IMR-90 (cell line): ENCODE results near the gene LY9. TPM values are rescaled to one million over a fixed set of nuclear protein-coding genes. Genes with fewer than 3 reads are reported as not detected.

Experiments
- ATAC-seq: fragments of 200-7000 bp; cut with Tn5 transposase; 2 replicates; pipeline ENCODE4 v1.9.1; 2020; ENCODE audit warnings: low read depth, mild to moderate bottlenecking, moderate library complexity
- BruUV-seq: library from RNA; stranded (reverse); fragments of 400-500 nt; replicated peaks from 2 replicates; lab custom pipeline; 2021; lab: Mats Ljungman, UMichigan
- CTCF ChIA-PET: fragments of 300-600 bp; formaldehyde crosslinking; extraction: SDS; loops from one replicate; lab custom pipeline; 2021; ENCODE audit warnings: antibody characterized with exemption; lab: Yijun Ruan, JAX
- POLR2A ChIA-PET: fragments of 300-600 bp; sonication (Branson Sonifier 250); formaldehyde crosslinking; loops from one replicate; lab custom pipeline; 2022; ENCODE audit warnings: antibody characterized with exemption; ENCODE audit not compliant: unreplicated experiment; lab: Charles Lee
- DNase-seq: peaks from one replicate; pipeline ENCODE4 v3.0.0; 2013
- H2AFZ ChIP-seq: replicated peaks from 2 replicates; pipeline ENCODE3; 2013; ENCODE audit warnings: low read length, mild to moderate bottlenecking; ENCODE audit not compliant: poor library complexity
- H2AK5ac ChIP-seq: 2 replicates; pipeline ENCODE4 v1.6.1; 2013; ENCODE audit warnings: low read depth, low read length, inconsistent platforms
- H2AK9ac ChIP-seq: replicated peaks from 2 replicates; pipeline ENCODE3; 2013; ENCODE audit warnings: mild to moderate bottlenecking, low read depth, low read length, moderate library complexity; ENCODE audit not compliant: poor library complexity
- H2BK120ac ChIP-seq: 2 replicates; pipeline ENCODE4 v1.6.1; 2013; ENCODE audit warnings: low read depth, low read length, inconsistent platforms
- H2BK15ac ChIP-seq: 3 replicates; pipeline ENCODE4 v1.6.1; 2013; ENCODE audit warnings: low read depth, low read length, inconsistent platforms
- H2BK20ac ChIP-seq: 2 replicates; pipeline ENCODE4 v1.6.1; 2013; ENCODE audit warnings: low read depth, mild to moderate bottlenecking, inconsistent platforms, low read length, moderate library complexity
- H2BK5ac ChIP-seq: 2 replicates; pipeline ENCODE4 v1.6.1; 2013; ENCODE audit warnings: mild to moderate bottlenecking, low read depth, low read length, inconsistent platforms; ENCODE audit not compliant: poor library complexity, severe bottlenecking
- H3K14ac ChIP-seq: replicated peaks from 2 replicates; pipeline ENCODE4 v1.6.1; 2013; ENCODE audit warnings: low read depth, low read length, inconsistent platforms
- H3K18ac ChIP-seq: 2 replicates; pipeline ENCODE4 v1.6.1; 2013; ENCODE audit warnings: low read depth, low read length, control low read depth
- H3K23ac ChIP-seq: 2 replicates; pipeline ENCODE4 v1.6.1; 2013; ENCODE audit warnings: low read depth, low read length, inconsistent platforms
- H3K27ac ChIP-seq: 2 replicates; pipeline ENCODE4 v1.5.1; 2013; ENCODE audit warnings: mild to moderate bottlenecking, control low read depth, low read length; ENCODE audit not compliant: insufficient read depth
- H3K27me3 ChIP-seq: 2 replicates; pipeline ENCODE4 v1.6.1; 2013; ENCODE audit warnings: low read length; ENCODE audit not compliant: control insufficient read depth, insufficient read depth
- H3K36me3 ChIP-seq: 2 replicates; pipeline ENCODE4 v1.6.1; 2013; ENCODE audit warnings: low read length, mixed read lengths; ENCODE audit not compliant: control insufficient read depth, insufficient read depth
- H3K4ac ChIP-seq: 2 replicates; pipeline ENCODE4 v1.6.1; 2013; ENCODE audit warnings: low read depth, low read length, inconsistent platforms
- H3K4me1 ChIP-seq: 2 replicates; pipeline ENCODE4 v1.6.1; 2013; ENCODE audit warnings: low read length, mixed read lengths; ENCODE audit not compliant: control insufficient read depth, insufficient read depth
- H3K4me2 ChIP-seq: 2 replicates; pipeline ENCODE4 v1.6.1; 2013; ENCODE audit warnings: low read depth, mild to moderate bottlenecking, control low read depth, low read length, moderate library complexity
- H3K4me3 ChIP-seq: 2 replicates; pipeline ENCODE4 v1.5.1; 2013; ENCODE audit warnings: low read depth, mild to moderate bottlenecking, control low read depth, low read length, moderate library complexity; ENCODE audit not compliant: insufficient read depth
- H3K56ac ChIP-seq: 2 replicates; pipeline ENCODE4 v1.6.1; 2013; ENCODE audit warnings: low read length, inconsistent platforms; ENCODE audit not compliant: insufficient read depth; ENCODE audit errors: extremely low read depth
- H3K79me1 ChIP-seq, 2 experiments: 2 replicates each; pipeline ENCODE4 v1.6.1; 2013; ENCODE audit warnings: low read length in 2 of 2, inconsistent platforms in 1 of 2, low read depth in 1 of 2
- H3K9ac ChIP-seq: 2 replicates; pipeline ENCODE4 v1.6.1; 2013; ENCODE audit warnings: low read depth, low read length, control low read depth
- H3K9me1 ChIP-seq: 2 replicates; pipeline ENCODE4 v1.6.1; 2013; ENCODE audit warnings: low read length, inconsistent platforms; ENCODE audit not compliant: insufficient read depth
- H3K9me3 ChIP-seq: 2 replicates; pipeline ENCODE4 v1.6.1; 2013; ENCODE audit warnings: low read length; ENCODE audit not compliant: control insufficient read depth, insufficient read depth
- H4K20me1 ChIP-seq: 2 replicates; pipeline ENCODE4 v1.6.1; 2013; ENCODE audit warnings: low read length, inconsistent platforms; ENCODE audit not compliant: insufficient read depth
- H4K5ac ChIP-seq: 2 replicates; pipeline ENCODE4 v1.6.1; 2013; ENCODE audit warnings: mild to moderate bottlenecking, low read depth, low read length, control low read depth
- H4K8ac ChIP-seq, 2 experiments: 2 replicates each; pipeline ENCODE4 v1.6.1; 2013; ENCODE audit warnings: low read depth in 2 of 2, low read length in 2 of 2, control low read depth in 1 of 2, inconsistent platforms in 1 of 2
- H4K91ac ChIP-seq: 2 replicates; pipeline ENCODE4 v1.6.1; 2013; ENCODE audit warnings: low read depth, low read length, inconsistent platforms; ENCODE audit not compliant: insufficient read depth
- MAFK ChIP-seq: IDR thresholded peaks from 2 replicates; pipeline ENCODE4 v1.6.1; 2012; ENCODE audit warnings: low read depth, low read length, improper control_type of control experiment
- WGBS, 2 experiments: methylation state at CpG; one replicate each; pipeline versions ENCODE4 v1.1.5 to v1.1.7; 2013; ENCODE audit warnings: missing lambda C conversion rate in 2 of 2; ENCODE audit not compliant: insufficient read length in 1 of 2; ENCODE audit errors: extremely low coverage in 2 of 2; 5-methylcytosine and 5-hydroxymethylcytosine counted together
- dilution Hi-C: fragments of 300-500 bp; cut with HindIII; formaldehyde crosslinking; loops from one replicate; pipeline ENCODE4 v1.14.3; 2018; ENCODE audit warnings: low sequenced_read_pairs; ENCODE audit not compliant: unreplicated experiment
- in situ Hi-C: fragments of 300-500 bp; cut with MboI; formaldehyde crosslinking; loops from 3 replicates; pipeline ENCODE4 v1.14.3; 2019; ENCODE audit warnings: low sequenced_read_pairs, inconsistent platforms, mixed read lengths
- intact Hi-C: fragments of 100-400 bp; cut with micrococcal nuclease; formaldehyde crosslinking; loops from 2 replicates; pipeline ENCODE4 v1.10.0; 2022
- polyA plus RNA-seq, 3 experiments: library from polyadenylated mRNA; depleted of rRNA; stranded (reverse); fragments of >200 nt; gene quantifications; 2 replicates each; pipeline ENCODE4 v1.2.3, GENCODE V29; 2012; ENCODE audit warnings: low replicate concordance in 1 of 3
- total RNA-seq: library from RNA; depleted of rRNA; stranded (reverse); fragments of >200 nt; gene quantifications from 2 replicates; pipeline ENCODE4 v1.2.3, GENCODE V29; 2012

LY9 gene
- total and polyA plus RNA-seq, 2 of the 4 experiments (the other 2 are of a cell fraction), result not detected

DNA sequence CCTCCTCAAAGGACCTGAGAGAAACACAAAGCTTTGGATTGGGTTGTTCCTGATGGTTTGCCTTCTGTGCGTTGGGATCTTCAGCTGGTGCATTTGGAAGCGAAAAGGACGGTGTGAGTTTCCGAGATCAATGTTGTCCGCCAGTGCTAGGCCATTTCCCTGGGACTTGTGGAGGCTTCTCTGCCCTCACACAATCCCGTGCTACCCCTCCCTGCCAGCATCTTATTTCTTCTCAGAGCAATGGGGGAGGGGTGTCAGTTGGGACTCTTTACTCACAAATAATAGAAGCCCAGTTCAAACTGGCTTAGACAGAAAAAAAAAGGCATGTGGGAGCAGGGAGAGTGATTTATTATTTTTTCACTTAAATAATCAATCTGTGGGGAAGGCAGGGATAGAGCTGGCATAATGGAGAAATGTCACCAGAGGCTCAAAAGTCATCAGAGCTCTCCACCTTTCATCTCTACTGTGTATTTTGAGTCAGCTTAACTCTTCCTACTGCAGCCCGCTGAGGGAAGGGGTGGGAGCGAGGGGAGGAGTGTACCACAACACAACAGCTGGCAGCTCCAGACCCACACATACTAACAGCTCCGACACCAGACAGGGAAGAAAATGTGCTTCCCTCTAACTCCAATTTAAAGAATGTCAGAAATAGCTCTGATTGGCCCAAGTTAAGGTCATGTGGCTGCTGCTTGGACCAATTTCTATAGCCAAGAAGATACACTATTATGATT, 22.4 kb downstream of the LY9 start:
- WGBS, 2 experiments, result no CpG with 5 or more reads among the region's 9 CpGs
- Histone ChIP-seq H4K8ac (no peak overlapping the region), H2AK5ac (no peak overlapping the region), H2BK15ac (no peak overlapping the region), H3K4me1 (no peaks in the 10 kb centered on the region), H4K91ac (no peak overlapping the region), H3K14ac (no peak overlapping the region), H3K56ac (no peak overlapping the region), H4K5ac (no peak overlapping the region), H3K9me1 (no peaks in the 10 kb centered on the region), H2AFZ (no peak overlapping the region), H3K9me3 (no peaks in the 10 kb centered on the region), H2BK120ac (no peak overlapping the region), H3K23ac (no peak overlapping the region), H3K36me3 (no peaks in the 10 kb centered on the region), H2AK9ac (no peak overlapping the region), H3K9ac (no peak overlapping the region), H3K27me3 (no peaks in the 10 kb centered on the region), H2BK5ac (no peak overlapping the region), H3K4me2 (no peak overlapping the region), H3K18ac (no peak overlapping the region), H3K27ac (no peak overlapping the region), H2BK20ac (no peak overlapping the region), H3K79me1 (no peaks in the 10 kb centered on the region), H4K20me1 (no peaks in the 10 kb centered on the region), H3K4ac (no peak overlapping the region), H3K4me3 (no peak overlapping the region)
- dilution Hi-C loops (no loop called here), intact Hi-C loops (no loop called here), in situ Hi-C loops (no loop called here)
- BruUV-seq, result no TSS peak
- CTCF ChIA-PET, result no interaction called here
- DNase-seq (no peak), ATAC-seq (no peak)
- no peak for TF ChIP-seq MAFK
- POLR2A ChIA-PET, result no interaction called here
